ENCODE results near the gene JAKMIP1.
"Not testable (repeated sequence)": the region's sequence is repeated elsewhere in the genome, so short reads cannot be mapped to it uniquely, and the experiment has no call there.

DNA sequence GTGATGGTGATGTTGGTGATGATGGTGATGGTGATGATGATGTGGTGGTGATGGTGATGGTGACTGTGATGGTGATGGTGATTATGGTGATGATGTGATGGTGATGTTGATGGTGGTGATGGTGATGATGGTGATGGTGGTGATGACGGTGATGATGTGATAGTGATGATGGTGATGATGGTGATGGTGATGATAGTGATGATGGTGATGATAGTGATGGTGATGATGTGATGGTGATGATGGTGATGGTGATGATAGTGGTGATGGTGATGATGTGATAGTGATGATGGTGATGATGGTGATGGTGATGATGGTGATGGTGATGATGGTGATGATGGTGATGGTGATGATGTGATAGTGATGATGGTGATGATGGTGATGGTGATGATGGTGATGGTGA is 196.9 kb downstream of the JAKMIP1 start:
- not testable (repeated sequence) for TF ChIP-seq POLR2A (IDR thresholded peaks at IDR 0.05; ENCODE audit: borderline replicate concordance, extremely low read depth, insufficient read depth, insufficient read length)
- TF ChIP-seq, protein P1, sequence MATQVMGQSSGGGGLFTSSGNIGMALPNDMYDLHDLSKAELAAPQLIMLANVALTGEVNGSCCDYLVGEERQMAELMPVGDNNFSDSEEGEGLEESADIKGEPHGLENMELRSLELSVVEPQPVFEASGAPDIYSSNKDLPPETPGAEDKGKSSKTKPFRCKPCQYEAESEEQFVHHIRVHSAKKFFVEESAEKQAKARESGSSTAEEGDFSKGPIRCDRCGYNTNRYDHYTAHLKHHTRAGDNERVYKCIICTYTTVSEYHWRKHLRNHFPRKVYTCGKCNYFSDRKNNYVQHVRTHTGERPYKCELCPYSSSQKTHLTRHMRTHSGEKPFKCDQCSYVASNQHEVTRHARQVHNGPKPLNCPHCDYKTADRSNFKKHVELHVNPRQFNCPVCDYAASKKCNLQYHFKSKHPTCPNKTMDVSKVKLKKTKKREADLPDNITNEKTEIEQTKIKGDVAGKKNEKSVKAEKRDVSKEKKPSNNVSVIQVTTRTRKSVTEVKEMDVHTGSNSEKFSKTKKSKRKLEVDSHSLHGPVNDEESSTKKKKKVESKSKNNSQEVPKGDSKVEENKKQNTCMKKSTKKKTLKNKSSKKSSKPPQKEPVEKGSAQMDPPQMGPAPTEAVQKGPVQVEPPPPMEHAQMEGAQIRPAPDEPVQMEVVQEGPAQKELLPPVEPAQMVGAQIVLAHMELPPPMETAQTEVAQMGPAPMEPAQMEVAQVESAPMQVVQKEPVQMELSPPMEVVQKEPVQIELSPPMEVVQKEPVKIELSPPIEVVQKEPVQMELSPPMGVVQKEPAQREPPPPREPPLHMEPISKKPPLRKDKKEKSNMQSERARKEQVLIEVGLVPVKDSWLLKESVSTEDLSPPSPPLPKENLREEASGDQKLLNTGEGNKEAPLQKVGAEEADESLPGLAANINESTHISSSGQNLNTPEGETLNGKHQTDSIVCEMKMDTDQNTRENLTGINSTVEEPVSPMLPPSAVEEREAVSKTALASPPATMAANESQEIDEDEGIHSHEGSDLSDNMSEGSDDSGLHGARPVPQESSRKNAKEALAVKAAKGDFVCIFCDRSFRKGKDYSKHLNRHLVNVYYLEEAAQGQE (IDR thresholded peaks at IDR 0.05; ENCODE audit: low read depth) = not testable (repeated sequence)
